ENCODE measurements around the gene PELO.
A peak's percentile ranks its signal among the peaks of the same experiment; 100 is the strongest.

The PELO gene

DNA sequence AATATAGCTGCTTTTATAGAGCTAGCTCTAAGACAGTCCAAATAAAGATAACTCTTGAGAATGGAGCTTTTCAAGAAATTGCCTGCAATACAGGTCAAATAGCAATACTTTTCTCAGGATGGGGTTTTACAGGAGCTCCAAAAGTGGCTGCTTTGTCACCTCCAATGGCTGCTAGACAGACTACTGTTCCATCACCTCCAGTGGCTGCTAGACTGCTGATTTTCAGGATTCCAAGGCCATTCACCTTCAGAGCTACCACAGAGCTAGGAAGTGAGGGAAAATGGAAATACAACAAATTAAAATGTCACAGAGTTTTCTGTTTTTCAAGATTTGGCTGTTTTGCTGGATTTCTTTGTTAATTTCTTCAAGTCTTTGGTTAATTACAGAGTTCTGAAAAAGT is 8.5 kb upstream of the PELO start:
- no peaks in the 10 kb centered on the region for H3K36me3 ChIP-seq (ENCODE audit: control insufficient read depth in 4 of 4, insufficient read depth in 4 of 4, low read length in 3 of 4)
- no peak overlapping the region for H3K4me3 ChIP-seq (ENCODE audit: control insufficient read depth in 1 of 7, extremely low read depth in 1 of 7, insufficient read depth in 4 of 7, low read depth in 2 of 7, low read length in 6 of 7)
- H3K9me3 ChIP-seq (ENCODE audit: control extremely low read depth in 1 of 5, control insufficient read depth in 4 of 5, insufficient read depth in 2 of 5, low read depth in 1 of 5, low read length in 4 of 5) = no peaks in the 10 kb centered on the region
- H3K4me1 ChIP-seq (ENCODE audit: control extremely low read depth in 1 of 4, control insufficient read depth in 4 of 4, insufficient read depth in 4 of 4, low read length in 3 of 4) = peaks cover 0 to 4% (median 0%) of the 10 kb centered on the region in 4 experiments
- no peak for DNase-seq
- ChIA-PET CTCF (no interaction called here), POLR2A (no interaction called here)
- no peak overlapping the region for H3K27ac ChIP-seq (ENCODE audit: insufficient read depth in 1 of 2, low read depth in 1 of 2, low read length in 2 of 2, poor library complexity in 1 of 2, severe bottlenecking in 2 of 2)
- H3K27me3 ChIP-seq (replicated peaks in 2 of 5; ENCODE audit: control insufficient read depth in 4 of 5, insufficient read depth in 5 of 5, low read length in 4 of 5) = no peaks in the 10 kb centered on the region

DNA sequence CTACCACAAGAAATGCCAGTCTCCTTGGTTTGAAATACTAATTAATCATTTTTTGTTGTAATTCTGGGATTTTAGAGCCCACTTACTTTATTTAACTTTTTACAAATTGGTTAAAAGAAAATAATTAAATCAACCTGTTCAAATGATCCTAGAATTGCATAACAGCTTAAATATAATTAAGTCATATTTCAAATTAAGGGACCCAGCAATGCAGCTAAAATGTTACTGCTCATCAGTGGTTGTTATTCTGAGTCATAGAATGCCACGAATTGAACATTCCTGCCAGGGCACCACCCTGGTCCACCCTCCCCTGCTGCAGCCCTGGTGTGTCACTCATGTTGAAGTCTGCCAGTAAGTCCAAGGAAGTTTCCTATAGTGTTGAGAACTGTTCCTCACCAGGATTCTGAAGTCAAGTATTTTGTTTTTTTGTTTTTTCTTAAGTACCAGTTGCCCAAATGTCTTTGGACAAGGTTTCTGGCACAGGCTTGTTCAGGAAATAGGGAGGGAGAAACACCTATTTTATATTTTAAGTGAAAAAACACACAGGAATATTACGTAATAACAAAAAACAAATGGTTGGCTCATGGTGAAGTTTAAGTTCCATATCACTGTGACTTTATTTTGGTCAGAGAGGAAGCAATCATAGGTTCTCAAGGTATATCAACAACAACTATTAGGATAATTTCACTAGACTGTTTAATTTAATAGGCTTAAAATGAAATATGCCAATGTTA is 4.3 kb upstream of the PELO start:
- Histone ChIP-seq H3K27ac (ENCODE audit: insufficient read depth in 1 of 2, low read depth in 1 of 2, low read length in 2 of 2, poor library complexity in 1 of 2, severe bottlenecking in 2 of 2) (no peak overlapping the region), H3K36me3 (ENCODE audit: control insufficient read depth in 4 of 4, insufficient read depth in 4 of 4, low read length in 3 of 4) (no peaks in the 10 kb centered on the region), H3K9me3 (ENCODE audit: control extremely low read depth in 1 of 5, control insufficient read depth in 4 of 5, insufficient read depth in 2 of 5, low read depth in 1 of 5, low read length in 4 of 5) (no peaks in the 10 kb centered on the region), H3K4me1 (ENCODE audit: control extremely low read depth in 1 of 4, control insufficient read depth in 4 of 4, insufficient read depth in 4 of 4, low read length in 3 of 4) (peaks cover 0 to 21% (median 14%) of the 10 kb centered on the region in 4 experiments), H3K27me3 (replicated peaks in 2 of 5; ENCODE audit: control insufficient read depth in 4 of 5, insufficient read depth in 5 of 5, low read length in 4 of 5) (peaks cover 0 to 11% (median 6%) of the 10 kb centered on the region in 5 experiments), H3K4me3 (ENCODE audit: control insufficient read depth in 1 of 7, extremely low read depth in 1 of 7, insufficient read depth in 4 of 7, low read depth in 2 of 7, low read length in 6 of 7) (no peak overlapping the region)
- POLR2A ChIA-PET = interaction anchor here (0.7 kb wide), 1 partner anchor 54 kb away, joined by 4 read pairs; no protein-coding TSS in a partner anchor
- peak in 2 of 3 donors; percentile 19 to 30 for DNase-seq
- CTCF ChIA-PET = no interaction called here
- WGBS (ENCODE audit: insufficient coverage) = 100% methylated on average over 1 of the region's 2 CpGs

DNA sequence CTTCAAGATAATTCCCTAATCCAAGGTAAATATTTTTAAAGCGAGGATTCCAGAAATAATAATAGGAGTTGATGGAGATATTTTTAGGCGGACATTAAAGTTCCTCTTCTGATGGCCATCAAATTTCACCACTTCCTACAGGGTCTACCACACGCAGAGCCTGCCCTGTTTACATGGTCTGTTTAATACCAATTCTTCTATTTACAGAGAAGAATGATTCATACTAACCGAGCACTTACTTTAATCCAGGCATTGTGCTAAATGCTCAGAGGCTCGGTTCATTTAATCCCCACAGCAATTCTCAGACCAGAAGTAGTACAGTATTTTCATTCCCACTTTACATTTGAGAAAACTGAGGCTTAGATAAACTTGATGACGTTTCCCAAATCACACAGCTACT is 3.0 kb upstream of the PELO start:
- Histone ChIP-seq H3K36me3 (ENCODE audit: control insufficient read depth in 4 of 4, insufficient read depth in 4 of 4, low read length in 3 of 4) (no peaks in the 10 kb centered on the region), H3K27ac (ENCODE audit: insufficient read depth in 1 of 2, low read depth in 1 of 2, low read length in 2 of 2, poor library complexity in 1 of 2, severe bottlenecking in 2 of 2) (no peak overlapping the region), H3K27me3 (replicated peaks in 2 of 5; ENCODE audit: control insufficient read depth in 4 of 5, insufficient read depth in 5 of 5, low read length in 4 of 5) (peaks cover 0 to 20% (median 9%) of the 10 kb centered on the region in 5 experiments), H3K9me3 (ENCODE audit: control extremely low read depth in 1 of 5, control insufficient read depth in 4 of 5, insufficient read depth in 2 of 5, low read depth in 1 of 5, low read length in 4 of 5) (no peaks in the 10 kb centered on the region), H3K4me3 (ENCODE audit: control insufficient read depth in 1 of 7, extremely low read depth in 1 of 7, insufficient read depth in 4 of 7, low read depth in 2 of 7, low read length in 6 of 7) (no peak overlapping the region), H3K4me1 (ENCODE audit: control extremely low read depth in 1 of 4, control insufficient read depth in 4 of 4, insufficient read depth in 4 of 4, low read length in 3 of 4) (peaks cover 0 to 21% (median 15%) of the 10 kb centered on the region in 4 experiments)
- WGBS (ENCODE audit: insufficient coverage) = 42% methylated on average over 2 of the region's 6 CpGs
- ChIA-PET POLR2A (no interaction called here), CTCF (no interaction called here)
- DNase-seq = peak in 2 of 3 donors; percentile 24 to 26

DNA sequence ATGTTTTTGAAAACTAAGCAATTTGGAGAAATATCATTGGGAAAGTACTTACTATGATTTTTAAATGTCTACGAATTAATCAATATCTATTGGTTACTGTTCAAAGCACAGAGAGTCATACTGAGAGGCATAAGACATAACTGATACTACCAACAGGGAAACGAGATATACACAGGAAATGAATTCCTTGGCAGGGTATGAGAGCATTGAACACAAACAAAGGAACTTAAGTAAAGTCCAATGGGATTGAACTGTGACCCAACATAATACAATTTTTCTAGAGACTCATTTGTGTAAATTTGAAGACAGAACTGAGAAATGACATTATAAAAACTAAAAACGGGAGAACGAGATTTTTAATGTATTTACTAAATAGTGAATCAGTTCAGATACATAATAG is 1.3 kb upstream of the PELO start:
- Histone ChIP-seq H3K27me3 (replicated peaks in 2 of 5; ENCODE audit: control insufficient read depth in 4 of 5, insufficient read depth in 5 of 5, low read length in 4 of 5) (peaks cover 0 to 20% (median 9%) of the 10 kb centered on the region in 5 experiments), H3K36me3 (ENCODE audit: control insufficient read depth in 4 of 4, insufficient read depth in 4 of 4, low read length in 3 of 4) (no peaks in the 10 kb centered on the region), H3K4me1 (ENCODE audit: control extremely low read depth in 1 of 4, control insufficient read depth in 4 of 4, insufficient read depth in 4 of 4, low read length in 3 of 4) (peaks cover 0 to 21% (median 15%) of the 10 kb centered on the region in 4 experiments), H3K9me3 (ENCODE audit: control extremely low read depth in 1 of 5, control insufficient read depth in 4 of 5, insufficient read depth in 2 of 5, low read depth in 1 of 5, low read length in 4 of 5) (no peaks in the 10 kb centered on the region), H3K4me3 (ENCODE audit: control insufficient read depth in 1 of 7, extremely low read depth in 1 of 7, insufficient read depth in 4 of 7, low read depth in 2 of 7, low read length in 6 of 7) (no peak overlapping the region), H3K27ac (ENCODE audit: insufficient read depth in 1 of 2, low read depth in 1 of 2, low read length in 2 of 2, poor library complexity in 1 of 2, severe bottlenecking in 2 of 2) (no peak overlapping the region)
- ChIA-PET POLR2A (no interaction called here), CTCF (interaction anchor here (0.9 to 1.8 kb wide), 2 partner anchors 13 to 127 kb away, joined by 3 to 8 read pairs; no protein-coding TSS in a partner anchor)
- 50% methylated on average over 1 of the region's 4 CpGs for WGBS (ENCODE audit: insufficient coverage)
- DNase-seq = no peak

DNA sequence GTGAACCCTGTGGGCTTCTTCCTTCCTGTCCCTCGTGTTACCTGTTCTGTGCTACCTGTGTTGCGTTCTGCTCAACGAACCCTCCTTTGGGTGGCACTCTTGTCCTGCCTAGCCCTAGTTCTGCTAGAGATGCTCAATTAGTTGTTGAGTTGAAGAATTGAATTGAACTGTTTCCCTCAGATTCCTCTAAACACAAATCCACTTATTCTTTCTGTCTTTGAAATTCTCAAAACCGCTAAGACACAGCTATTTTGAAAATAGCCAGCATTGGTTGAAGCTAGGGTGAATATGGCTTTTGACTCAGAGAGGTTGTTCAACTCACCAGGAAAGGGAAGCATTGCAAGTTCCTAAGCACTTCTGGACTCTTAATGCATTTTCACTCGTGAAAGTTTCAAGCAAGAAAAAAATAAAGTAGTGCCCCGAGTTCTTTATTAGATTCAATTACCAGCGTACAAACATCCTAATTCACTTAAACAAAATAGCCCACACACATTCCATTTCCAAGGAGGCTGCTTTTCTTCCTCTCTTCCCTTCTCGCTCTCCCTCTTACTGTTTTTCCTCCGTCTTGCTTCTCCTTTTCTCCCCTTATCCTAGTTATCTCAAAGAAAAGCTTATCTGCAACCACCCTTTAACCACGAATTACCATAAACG is 642 bp upstream of the PELO start:
- POLR2A ChIA-PET = interaction anchor here (1.1 kb wide), 1 partner anchor 39 kb away, joined by 3 read pairs; no protein-coding TSS in a partner anchor
- H3K27ac ChIP-seq (ENCODE audit: insufficient read depth in 1 of 2, low read depth in 1 of 2, low read length in 2 of 2, poor library complexity in 1 of 2, severe bottlenecking in 2 of 2) = no peak overlapping the region

DNA sequence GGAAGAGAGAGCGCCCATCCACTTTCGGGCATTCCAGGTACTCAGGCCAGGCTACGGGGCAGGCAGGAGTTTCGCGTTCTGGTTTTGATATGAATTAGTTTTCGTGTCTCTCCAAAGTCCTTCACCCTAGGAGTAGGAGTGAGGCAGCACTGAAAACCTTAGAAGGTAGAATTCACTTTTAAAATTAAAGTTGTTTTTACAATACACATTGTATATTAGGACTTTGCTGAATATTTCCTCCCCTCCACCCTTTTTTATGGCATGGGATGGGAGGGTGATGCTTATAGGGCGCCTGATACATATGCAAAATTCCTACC is 747 bp downstream of the PELO start:
- no peaks in the 10 kb centered on the region for H3K9me3 ChIP-seq (ENCODE audit: control extremely low read depth in 1 of 5, control insufficient read depth in 4 of 5, insufficient read depth in 2 of 5, low read depth in 1 of 5, low read length in 4 of 5)
- H3K36me3 ChIP-seq (ENCODE audit: control insufficient read depth in 4 of 4, insufficient read depth in 4 of 4, low read length in 3 of 4) = no peaks in the 10 kb centered on the region
- 7% methylated on average over 2 of the region's 7 CpGs for WGBS (ENCODE audit: insufficient coverage)
- CTCF ChIA-PET = interaction anchor here (1.1 to 1.4 kb wide), 4 partner anchors 11 to 93 kb away, joined by 3 to 5 read pairs (median 3); no protein-coding TSS in a partner anchor
- POLR2A ChIA-PET = interaction anchor here (1.1 kb wide), 1 partner anchor 37 kb away, joined by 3 read pairs; no protein-coding TSS in a partner anchor
- peaks cover 0 to 21% (median 15%) of the 10 kb centered on the region in 4 experiments for H3K4me1 ChIP-seq (ENCODE audit: control extremely low read depth in 1 of 4, control insufficient read depth in 4 of 4, insufficient read depth in 4 of 4, low read length in 3 of 4)
- H3K27me3 ChIP-seq (replicated peaks in 2 of 5; ENCODE audit: control insufficient read depth in 4 of 5, insufficient read depth in 5 of 5, low read length in 4 of 5) = peaks cover 0 to 20% (median 9%) of the 10 kb centered on the region in 5 experiments
- H3K4me3 ChIP-seq (ENCODE audit: control insufficient read depth in 1 of 7, extremely low read depth in 1 of 7, insufficient read depth in 4 of 7, low read depth in 2 of 7, low read length in 6 of 7) = peak overlapping the region in 6 of 7 experiments; percentile 66 to 81 (median 70)
- H3K27ac ChIP-seq (ENCODE audit: insufficient read depth in 1 of 2, low read depth in 1 of 2, low read length in 2 of 2, poor library complexity in 1 of 2, severe bottlenecking in 2 of 2) = no peak overlapping the region
- no peak for DNase-seq

More for the DNA sequence above, 642 bp upstream of the PELO start:
- Histone ChIP-seq H3K36me3 (ENCODE audit: control insufficient read depth in 4 of 4, insufficient read depth in 4 of 4, low read length in 3 of 4) (no peaks in the 10 kb centered on the region), H3K9me3 (ENCODE audit: control extremely low read depth in 1 of 5, control insufficient read depth in 4 of 5, insufficient read depth in 2 of 5, low read depth in 1 of 5, low read length in 4 of 5) (no peaks in the 10 kb centered on the region), H3K4me3 (ENCODE audit: control insufficient read depth in 1 of 7, extremely low read depth in 1 of 7, insufficient read depth in 4 of 7, low read depth in 2 of 7, low read length in 6 of 7) (peak overlapping the region in 6 of 7 experiments; percentile 32 to 81 (median 70)), H3K27me3 (replicated peaks in 2 of 5; ENCODE audit: control insufficient read depth in 4 of 5, insufficient read depth in 5 of 5, low read length in 4 of 5) (peaks cover 0 to 20% (median 9%) of the 10 kb centered on the region in 5 experiments), H3K4me1 (ENCODE audit: control extremely low read depth in 1 of 4, control insufficient read depth in 4 of 4, insufficient read depth in 4 of 4, low read length in 3 of 4) (peaks cover 0 to 21% (median 15%) of the 10 kb centered on the region in 4 experiments)
- peak in 2 of 3 donors; percentile 14 to 33 for DNase-seq
- CTCF ChIA-PET = interaction anchor here (0.7 to 1.8 kb wide), 6 partner anchors 11 to 126 kb away, joined by 3 to 8 read pairs (median 3); no protein-coding TSS in a partner anchor
- WGBS (ENCODE audit: insufficient coverage) = 0% methylated on average over 4 of the region's 11 CpGs

DNA sequence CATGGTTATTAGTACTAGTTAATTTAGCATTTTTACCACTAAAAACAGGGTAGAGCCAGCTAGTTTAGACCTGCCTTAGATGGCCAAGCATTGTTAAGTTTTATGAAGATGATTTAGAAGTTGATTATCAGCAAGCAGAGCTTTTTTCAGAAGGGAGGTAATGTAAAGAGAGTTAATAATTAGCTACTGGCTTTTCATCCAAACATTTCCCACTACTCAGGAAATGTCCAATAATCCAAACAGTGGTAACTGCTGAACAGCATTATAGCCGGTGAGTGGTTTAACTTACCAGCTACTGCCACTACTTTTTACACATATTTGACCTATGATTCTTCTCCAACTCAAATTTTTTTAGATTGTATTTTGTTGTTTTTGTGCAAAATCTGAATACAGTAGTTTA is 1.7 kb downstream of the PELO start:
- no peaks in the 10 kb centered on the region for H3K9me3 ChIP-seq (ENCODE audit: control extremely low read depth in 1 of 5, control insufficient read depth in 4 of 5, insufficient read depth in 2 of 5, low read depth in 1 of 5, low read length in 4 of 5)
- peaks cover 0 to 20% (median 9%) of the 10 kb centered on the region in 5 experiments for H3K27me3 ChIP-seq (replicated peaks in 2 of 5; ENCODE audit: control insufficient read depth in 4 of 5, insufficient read depth in 5 of 5, low read length in 4 of 5)
- ChIA-PET POLR2A (no interaction called here), CTCF (interaction anchor here (0.8 to 1.1 kb wide), 2 partner anchors 10 to 12 kb away, joined by 3 to 5 read pairs; no protein-coding TSS in a partner anchor)
- H3K36me3 ChIP-seq (ENCODE audit: control insufficient read depth in 4 of 4, insufficient read depth in 4 of 4, low read length in 3 of 4) = no peaks in the 10 kb centered on the region
- H3K4me1 ChIP-seq (ENCODE audit: control extremely low read depth in 1 of 4, control insufficient read depth in 4 of 4, insufficient read depth in 4 of 4, low read length in 3 of 4) = peaks cover 0 to 21% (median 13%) of the 10 kb centered on the region in 4 experiments
- WGBS (ENCODE audit: insufficient coverage) = no CpG with 5 or more reads among the region's 1 CpG
- DNase-seq = no peak
- H3K4me3 ChIP-seq (ENCODE audit: control insufficient read depth in 1 of 7, extremely low read depth in 1 of 7, insufficient read depth in 4 of 7, low read depth in 2 of 7, low read length in 6 of 7) = no peak overlapping the region
- no peak overlapping the region for H3K27ac ChIP-seq (ENCODE audit: insufficient read depth in 1 of 2, low read depth in 1 of 2, low read length in 2 of 2, poor library complexity in 1 of 2, severe bottlenecking in 2 of 2)

Data from common myeloid progenitor, CD34-positive (primary cell).